HG03565 (cell line): ENCODE results near the gene EGFL7.

ENCODE experiments used
- ATAC-seq: cut with Tn5 transposase; IDR thresholded peaks from one replicate; pipeline ENCODE4 v1.9.1; 2021; ENCODE audit warnings: mild to moderate bottlenecking, moderate library complexity; ENCODE audit not compliant: unreplicated experiment

The EGFL7 gene

GRCh38 chr9:136671646-136672430, 9.1 kb downstream of the EGFL7 start:
- no peak for ATAC-seq

- no peak for ATAC-seq
Observed at GRCh38 chr9:136672431-136673087, 9.8 kb downstream of the EGFL7 start.

DNA sequence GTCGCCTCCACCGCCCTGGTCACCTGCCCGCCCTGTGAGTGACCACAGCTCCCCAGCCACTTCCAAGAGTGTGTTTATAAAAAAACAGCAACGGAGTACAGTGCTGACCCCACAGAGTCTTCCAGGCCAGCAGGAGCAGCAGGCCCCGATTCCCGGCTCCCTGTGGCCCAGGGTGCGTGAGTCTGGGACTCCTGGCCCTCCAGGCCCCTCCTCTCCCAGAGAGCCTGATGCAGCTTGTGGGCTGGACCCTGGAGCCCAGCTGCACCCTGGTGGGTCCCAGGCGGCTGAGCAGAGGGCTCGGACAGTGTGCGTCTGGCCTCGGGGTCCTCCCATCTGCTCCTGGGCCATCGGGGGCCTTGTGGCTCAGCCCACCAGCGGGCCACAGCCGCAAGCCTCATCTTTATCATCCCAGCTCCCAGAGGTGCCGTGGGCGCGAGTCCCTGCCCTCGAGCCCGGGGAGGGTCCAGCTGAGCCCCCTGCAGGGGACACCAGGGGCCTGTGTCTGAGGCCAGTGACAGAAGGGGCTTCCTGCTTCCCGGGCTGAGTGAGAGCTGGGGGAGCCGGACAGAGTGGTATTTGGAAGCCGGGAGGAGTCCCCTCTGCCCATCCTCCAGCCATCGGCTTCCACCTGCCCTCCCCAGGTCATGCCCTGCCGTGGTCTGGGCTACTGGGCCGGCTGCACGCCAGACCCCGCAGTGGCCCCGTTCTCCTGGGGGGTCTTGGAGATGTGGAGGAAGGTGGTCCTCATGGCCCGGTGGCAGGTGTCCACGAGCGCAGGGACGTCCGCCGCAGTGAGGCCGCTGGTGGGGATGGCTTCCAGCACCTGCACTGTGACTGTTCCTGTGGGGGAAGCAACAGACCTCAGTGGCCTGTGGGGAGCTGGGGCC, 10.6 kb downstream of the EGFL7 start:
- ATAC-seq = no peak

DNA sequence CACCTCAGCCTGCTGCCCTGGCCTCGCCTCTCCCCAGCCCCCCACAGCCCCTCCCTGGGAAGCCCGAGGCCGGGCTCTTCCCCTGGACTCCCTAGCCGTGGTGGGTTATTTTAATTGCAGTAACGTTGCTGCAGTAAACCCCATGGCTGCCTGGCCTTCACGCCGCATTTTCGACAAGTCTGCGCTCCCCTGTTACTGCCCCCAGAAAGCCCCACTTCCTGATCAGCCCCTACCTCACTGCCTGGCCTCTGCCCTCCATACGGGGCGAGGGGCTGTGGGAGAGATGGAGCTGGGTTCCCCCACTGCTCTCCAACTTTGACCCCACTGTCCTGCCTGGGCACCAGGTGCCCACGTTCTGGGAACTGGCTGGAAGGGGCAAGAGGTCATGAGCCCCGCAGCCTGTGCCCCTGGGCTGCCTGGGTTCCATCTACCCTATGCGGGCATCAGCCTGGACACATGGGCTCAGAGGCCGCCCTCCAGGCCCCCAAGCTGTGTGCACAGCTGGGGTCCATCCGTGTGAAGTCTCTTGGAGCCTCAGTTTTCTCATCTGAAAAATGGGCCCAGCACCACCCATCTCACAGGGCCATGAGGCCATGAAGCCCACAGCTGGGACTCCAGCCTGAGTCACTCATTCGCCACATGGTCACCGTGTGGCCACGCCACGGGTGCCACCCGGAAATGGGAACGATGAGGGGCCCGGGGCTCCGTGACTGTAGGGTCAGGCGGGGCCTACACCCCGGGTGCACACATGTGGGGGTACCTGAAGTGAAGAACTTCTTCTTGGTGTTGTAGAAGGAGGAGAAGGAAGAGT, 11.5 kb downstream of the EGFL7 start:
- no peak for ATAC-seq

- ATAC-seq = no peak
Observed at GRCh38 chr9:136674786-136675349, 12.2 kb downstream of the EGFL7 start.

DNA sequence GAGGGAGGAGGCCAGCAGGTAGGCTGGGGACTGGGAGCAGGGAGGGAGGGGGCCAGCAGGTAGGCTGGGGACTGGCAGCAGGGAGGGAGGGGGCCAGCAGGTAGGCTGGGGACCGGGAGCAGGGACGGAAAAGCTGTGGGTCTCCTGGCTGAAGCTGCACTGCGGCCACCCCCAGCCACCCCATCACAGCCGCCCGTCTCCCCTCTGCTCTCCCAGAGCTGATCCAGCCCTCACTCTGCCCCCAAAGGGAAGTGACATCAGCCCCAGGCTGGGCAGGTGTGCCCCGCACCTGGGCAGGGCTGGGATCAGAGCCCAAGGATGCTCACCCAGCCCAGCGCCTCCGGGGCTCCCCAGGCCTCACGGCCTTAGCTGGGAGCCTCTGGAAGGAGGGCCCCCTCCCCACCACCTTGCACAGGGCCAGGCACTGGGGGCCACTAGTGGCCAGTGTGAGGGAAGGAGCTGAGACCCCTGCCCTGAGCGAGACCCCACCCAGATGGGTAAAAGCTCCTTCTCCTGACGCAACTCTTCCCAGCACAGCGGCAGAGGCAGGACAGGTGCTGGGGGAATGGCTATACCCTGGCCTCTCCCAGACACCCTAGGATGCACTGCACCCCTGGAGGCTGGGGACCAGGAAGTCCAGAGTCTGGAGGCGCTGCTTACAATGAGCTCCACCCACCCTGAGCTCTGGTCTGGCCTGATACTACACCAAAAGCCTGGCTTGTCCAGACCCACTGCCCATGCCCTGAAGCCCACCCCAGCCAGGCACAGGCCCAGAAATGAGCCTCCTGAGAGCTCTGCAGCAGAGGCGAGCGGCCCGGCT, 13.0 kb downstream of the EGFL7 start:
- no peak for ATAC-seq

- ATAC-seq = no peak
Observed at GRCh38 chr9:136676297-136676794, 13.6 kb downstream of the EGFL7 start.

GRCh38 chr9:136676920-136677686, 14.4 kb downstream of the EGFL7 start:
- no peak for ATAC-seq

GRCh38 chr9:136678034-136678433, 15.3 kb downstream of the EGFL7 start:
- no peak for ATAC-seq

DNA sequence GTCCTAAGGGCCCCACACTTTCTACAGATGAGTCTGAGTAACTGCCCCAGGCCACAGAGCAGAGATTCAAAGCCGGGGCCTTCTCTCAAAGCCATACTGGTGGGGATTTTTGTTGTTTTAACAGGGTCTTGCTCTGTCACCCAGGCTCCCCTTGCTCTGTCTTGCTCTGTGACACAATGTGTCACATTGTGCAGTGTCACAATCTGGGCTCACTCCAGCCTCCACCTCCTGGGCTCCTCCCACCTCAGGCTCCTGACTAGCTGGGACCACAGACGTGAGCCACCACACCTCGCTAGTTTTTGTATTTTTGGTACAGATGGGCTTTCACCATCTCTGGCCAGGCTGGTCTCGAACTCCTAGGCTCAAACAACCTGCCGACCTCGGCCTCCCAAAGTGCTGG, 15.9 kb downstream of the EGFL7 start:
- no peak for ATAC-seq

DNA sequence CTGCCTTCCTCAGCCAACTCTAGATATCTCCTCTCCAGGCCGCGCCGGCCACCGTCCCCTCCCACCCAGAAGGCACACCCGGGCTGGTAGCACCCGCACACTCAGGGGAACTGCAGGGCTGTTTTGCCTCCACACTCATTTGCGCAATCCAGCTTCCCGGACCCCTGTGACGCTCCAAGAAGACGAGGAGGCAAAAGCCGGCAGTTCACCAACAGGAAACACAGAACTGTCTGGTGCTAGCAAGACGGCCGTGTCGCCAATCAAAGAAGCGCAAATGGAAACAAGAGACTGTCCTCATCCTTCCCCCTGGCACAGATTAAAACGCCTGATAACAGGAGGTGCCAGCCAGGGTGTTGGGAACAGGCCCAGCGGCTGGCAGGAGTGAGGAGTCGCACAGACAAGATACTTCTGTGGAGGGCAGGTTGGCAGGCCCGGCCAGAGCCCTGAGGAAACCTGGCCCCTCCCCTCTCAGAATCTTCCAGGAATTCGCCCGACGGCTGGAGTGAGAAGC, 16.8 kb downstream of the EGFL7 start:
- no peak for ATAC-seq

DNA sequence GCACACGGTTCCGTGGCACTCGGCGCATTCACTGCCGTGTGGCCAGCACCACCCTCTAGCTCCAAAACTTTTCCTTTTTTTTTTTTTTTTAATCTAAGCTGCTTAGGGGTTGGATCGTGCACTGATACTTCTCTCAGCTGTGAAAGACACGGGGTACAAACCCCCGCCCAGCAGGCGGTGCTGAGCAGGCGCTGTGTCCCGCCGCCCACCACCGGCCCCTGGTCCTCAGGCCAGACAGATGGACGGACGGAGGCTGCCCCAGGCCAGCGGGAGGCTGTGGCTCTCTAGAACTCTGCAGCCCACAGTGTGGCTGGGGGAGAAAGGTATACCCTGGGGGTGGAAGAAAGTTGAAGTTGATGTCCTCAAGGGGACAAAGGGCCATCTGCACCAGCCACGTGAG, 18.3 kb downstream of the EGFL7 start:
- no peak for ATAC-seq

DNA sequence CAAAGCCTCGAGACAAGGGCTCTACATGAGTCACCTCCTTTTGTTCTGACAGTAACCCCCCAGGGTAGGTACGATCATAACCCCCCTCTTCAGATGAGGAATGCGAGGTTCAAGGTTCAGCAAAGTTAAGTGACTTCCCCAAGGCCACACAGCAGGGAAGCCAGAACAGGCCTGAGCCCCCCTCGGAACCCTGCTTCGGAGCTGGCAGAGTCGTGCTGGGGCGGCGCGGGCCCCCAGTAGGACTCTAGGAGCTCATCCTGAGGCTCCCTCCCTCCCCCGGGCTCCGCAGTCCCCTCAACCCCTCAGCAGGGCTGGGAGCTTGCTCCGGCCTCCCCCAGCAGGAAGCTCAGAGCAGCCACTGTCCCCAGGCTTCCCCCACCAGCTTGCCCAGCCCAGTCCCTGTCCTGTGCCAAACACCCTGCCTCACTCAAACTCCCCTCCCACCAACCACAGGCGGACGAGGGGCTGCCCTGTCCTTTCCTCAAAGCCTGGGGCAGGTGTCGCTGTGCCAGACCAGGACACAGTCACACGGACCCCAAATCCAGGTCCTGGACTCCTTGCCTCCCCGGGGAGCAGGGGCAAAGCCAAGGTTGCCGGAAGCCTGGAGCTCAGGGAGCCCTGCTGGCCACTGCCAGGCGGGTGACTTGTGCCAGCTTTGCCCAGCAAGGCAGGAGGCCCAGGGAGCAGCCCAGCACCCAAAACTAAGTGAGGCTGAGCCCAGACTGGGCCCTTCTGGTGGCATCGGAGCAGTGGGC, 19.4 kb downstream of the EGFL7 start:
- ATAC-seq = no peak

- no peak for ATAC-seq
Observed at GRCh38 chr9:136682710-136683109, 20.0 kb downstream of the EGFL7 start.

DNA sequence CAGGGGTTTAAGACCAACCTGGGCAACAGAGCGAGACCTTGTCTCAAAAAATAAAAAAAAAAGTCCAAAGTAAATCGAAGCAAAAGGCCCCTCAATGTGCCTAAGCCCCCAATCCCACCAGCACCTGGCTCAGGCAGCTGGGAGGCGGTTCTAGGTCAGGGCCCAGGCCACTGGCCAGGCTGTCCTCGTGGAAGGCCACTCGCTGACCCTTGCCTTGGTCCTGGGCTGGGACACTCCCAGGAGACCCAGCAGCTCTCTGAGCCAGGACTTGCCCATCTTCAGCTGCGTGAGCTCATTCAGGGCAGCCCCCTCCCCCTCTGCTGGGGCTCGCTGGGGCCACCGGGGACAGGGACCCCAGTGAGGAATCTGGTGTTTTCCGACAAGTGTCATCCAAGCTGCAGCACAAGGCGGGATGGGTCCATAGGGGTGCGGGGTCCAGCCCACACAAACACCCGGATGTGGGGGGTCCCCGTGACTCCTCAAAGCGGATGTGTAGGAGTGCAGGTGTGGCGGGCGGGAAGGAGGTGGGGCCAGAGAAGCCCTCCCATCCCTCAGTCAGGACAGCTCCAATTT, 20.5 kb downstream of the EGFL7 start:
- ATAC-seq = no peak

GRCh38 chr9:136683755-136684154, 21.0 kb downstream of the EGFL7 start:
- ATAC-seq = no peak

DNA sequence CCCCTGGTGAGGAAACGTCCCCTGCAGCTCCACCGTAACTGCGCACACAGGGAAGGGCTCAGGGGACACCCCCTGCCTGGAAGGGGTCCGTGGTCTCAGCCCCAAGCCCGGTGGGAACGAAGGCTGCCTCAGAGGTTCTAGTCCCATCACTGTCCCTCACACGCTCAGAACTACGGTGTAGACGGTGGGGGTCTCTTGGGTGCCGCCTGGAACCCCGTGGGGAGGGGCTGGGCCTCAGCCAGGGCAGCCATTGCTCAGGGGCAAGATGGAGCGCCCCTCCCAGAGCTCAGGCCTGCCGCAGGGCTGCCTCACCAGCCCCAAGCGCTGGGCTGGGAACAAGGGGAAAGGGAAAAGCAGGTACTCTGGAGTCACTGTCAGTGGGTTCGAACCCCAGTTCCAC, 21.6 kb downstream of the EGFL7 start:
- ATAC-seq = no peak
